Amniotic epithelial cell (primary cell): ENCODE measurements around the gene DDX3X.
A peak's percentile ranks its signal among the peaks of the same experiment; 100 is the strongest.
"Not testable (repeated sequence)": the region's sequence is repeated elsewhere in the genome, so short reads cannot be mapped to it uniquely, and the experiment has no call there.

ENCODE experiments used
- DNase-seq: peaks from one replicate; pipeline ENCODE4 v3.0.0-alpha.2; 2010; ENCODE audit warnings: low read depth

DDX3X gene

DNA sequence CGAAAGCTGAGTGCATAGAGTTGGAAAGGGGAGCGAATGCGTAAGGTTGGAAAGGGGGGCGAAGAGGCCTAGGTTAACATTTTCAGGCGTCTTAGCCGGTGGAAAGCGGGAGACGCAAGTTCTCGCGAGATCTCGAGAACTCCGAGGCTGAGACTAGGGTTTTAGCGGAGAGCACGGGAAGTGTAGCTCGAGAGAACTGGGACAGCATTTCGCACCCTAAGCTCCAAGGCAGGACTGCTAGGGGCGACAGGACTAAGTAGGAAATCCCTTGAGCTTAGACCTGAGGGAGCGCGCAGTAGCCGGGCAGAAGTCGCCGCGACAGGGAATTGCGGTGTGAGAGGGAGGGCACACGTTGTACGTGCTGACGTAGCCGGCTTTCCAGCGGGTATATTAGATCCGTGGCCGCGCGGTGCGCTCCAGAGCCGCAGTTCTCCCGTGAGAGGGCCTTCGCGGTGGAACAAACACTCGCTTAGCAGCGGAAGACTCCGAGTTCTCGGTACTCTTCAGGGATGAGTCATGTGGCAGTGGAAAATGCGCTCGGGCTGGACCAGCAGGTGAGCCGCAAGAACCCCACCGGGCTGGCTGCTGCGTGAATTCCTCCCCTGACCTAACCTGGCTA lies at the start of gene DDX3X:
TSS of gene DDX3X (plus strand) at position 419 of the 619 bp plus-strand sequence. CDS start at position 510, 91 bp downstream.
- peak; percentile 78 for DNase-seq

GRCh38 chrX:41285928-41286327 lies 48.0 kb upstream of the DDX3X start:
- DNase-seq = not testable (repeated sequence)

GRCh38 chrX:41288641-41289040 lies 45.3 kb upstream of the DDX3X start:
- DNase-seq = no peak

DNA sequence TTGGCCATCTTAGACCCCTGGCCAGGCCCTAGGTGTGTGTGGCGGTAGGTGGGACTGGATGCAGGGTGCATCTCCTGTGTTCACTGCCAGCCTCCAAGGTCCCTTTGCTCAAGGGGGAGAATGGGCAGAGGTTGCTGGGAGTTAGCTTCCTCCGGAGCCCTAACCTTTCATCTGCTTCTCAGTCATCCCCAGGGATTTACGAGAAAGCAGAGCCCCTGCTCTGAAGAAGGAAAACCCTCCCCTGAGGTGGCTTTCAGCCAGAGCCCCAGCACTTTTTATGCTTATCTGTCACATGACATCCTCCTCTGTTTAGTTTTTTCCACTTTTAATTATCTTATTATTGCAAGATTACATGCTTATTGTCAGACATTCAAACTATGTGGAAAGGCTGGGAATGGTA lies 44.9 kb upstream of the DDX3X start:
- DNase-seq = no peak

DNA sequence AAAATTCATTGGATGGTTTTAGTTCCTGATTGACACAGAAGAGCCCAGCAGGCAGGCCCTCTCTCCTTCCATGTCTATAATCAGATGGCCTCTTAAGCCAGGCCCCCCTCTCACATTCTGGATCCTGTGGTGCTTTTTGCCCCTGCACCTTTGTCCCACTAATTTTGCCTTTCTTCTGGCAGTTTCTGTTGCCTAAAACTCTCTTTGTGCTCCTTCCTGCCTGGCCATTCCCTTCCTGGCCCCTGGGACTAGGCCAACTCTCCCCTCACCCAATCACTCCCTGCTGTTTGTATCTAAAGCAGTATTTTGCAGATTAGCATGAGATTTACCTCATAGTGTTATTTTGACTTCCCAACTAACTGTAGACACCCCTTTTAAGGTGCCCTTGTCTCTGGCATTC lies 42.7 kb upstream of the DDX3X start:
- DNase-seq = no peak

DNA sequence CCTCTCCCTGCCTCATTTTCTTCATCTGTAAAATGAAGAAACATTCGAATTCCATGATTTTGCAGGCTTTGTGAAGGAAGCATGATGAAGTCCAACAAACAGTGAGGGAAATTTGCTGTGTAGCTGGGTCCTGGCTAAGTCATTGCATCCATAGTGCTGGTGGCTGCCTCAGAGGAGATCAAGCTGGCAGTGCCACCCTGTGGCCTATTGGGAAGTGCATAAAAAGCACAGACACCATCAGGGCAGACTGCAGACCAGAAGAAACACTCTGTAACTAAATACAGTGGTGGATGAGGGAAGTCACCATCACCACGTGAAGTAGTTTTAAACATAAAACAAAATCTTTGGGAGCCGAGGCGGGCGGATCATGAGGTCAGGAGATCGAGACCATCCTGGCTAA lies 40.7 kb upstream of the DDX3X start:
- DNase-seq = no peak

GRCh38 chrX:41300758-41301437 lies 33.1 kb upstream of the DDX3X start:
- peak; percentile 54 for DNase-seq

DNA sequence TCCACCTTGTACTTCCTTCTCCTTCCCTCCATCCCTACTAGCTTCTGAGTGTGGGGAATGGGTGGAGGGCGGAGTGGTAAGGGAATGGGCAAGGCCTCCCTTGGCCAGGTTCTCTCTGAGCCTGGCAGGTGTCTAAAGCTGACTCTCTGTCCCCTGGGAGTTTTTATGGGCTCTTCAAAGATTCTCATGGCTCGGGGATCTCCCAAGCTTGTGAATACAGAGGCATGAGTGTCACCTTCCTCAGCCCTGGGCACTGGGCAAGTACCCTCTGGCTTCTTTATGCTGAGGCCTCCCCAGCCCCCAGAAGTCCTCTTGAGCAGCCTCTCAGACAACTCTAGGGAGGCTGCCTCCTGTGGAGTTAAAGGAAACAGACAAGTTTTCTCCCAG lies 32.5 kb upstream of the DDX3X start:
- DNase-seq = no peak

DNA sequence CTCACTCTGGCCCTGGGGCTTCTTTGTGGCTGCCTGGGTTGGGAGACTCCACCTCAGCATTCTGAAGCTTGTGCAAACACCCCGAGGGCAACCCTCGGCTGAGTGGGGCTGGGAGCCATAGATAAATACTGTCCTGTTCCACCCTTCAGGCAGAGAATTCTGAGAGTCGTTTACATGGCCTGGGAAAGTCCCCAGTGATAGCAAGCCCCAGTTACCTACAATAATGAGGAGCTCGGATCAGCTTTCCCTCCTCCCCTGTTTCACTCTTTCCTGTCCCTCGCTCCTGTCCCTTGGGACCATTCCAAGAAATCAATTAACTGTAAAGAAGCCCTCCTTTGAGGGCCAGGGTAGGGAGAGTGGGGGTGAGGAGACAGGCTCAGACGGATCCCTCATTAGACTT lies 31.6 kb upstream of the DDX3X start:
- no peak for DNase-seq

DNA sequence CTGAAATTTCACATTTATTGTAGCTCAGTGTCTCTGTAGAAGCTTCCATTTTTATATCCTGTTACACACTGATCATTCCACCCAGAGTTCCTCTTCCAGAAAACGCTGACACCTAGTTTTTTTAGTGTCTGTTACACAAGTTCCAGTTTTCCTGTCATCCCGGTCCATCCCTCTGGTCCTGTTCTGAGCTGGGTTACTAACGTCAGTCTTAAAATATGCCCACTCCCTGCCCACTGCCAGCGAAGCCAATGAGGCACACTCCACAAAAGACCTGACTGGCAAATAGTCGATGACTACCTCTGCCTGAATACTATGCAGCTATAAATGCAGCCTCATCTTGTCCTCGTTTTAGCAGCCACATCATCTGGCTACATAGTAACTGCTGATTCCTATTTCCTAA lies 30.9 kb upstream of the DDX3X start:
- DNase-seq = no peak

GRCh38 chrX:41304178-41304577 lies 29.8 kb upstream of the DDX3X start:
- DNase-seq = no peak

GRCh38 chrX:41308884-41309647 lies 24.9 kb upstream of the DDX3X start:
- no peak for DNase-seq

DNA sequence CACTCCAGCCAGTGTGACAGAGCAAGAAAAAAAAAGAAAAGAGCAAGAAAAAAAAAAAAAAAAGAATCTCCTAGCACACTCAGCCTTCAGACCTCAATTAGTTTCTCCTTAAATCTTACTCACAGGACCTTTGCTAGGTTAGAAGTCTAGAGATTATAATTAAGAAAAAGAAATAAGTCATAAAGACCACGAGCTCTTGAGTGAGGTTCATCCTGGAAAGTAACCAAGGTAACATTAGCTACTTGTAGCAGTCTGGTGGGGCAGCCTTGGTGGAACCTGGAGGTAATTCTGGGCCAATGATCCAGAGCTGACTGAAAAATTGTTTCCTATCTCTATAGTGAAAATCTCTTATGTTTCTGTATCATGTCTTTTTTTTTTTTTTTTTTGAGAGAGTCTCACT lies 21.2 kb upstream of the DDX3X start:
- no peak for DNase-seq

DNA sequence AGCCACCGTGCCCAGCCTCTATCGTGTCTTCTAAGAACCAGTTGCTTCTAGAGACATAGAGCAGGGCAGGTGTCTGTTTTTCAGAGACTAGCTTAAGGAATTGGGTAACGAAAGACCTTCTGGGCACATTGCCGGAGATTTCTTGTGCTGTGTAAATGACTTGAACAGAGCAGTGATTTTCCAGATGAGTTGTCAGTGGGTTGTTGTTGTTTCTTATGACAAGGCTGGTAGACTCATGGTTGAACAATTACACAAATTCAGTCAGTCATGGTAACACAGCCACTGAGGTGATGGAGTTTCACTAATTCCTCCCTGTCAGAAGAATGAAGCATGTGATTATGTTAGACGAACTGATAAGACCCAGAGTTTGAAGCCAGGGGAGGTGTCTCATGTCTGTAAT lies 20.5 kb upstream of the DDX3X start:
- peak; percentile 96 for DNase-seq

DNA sequence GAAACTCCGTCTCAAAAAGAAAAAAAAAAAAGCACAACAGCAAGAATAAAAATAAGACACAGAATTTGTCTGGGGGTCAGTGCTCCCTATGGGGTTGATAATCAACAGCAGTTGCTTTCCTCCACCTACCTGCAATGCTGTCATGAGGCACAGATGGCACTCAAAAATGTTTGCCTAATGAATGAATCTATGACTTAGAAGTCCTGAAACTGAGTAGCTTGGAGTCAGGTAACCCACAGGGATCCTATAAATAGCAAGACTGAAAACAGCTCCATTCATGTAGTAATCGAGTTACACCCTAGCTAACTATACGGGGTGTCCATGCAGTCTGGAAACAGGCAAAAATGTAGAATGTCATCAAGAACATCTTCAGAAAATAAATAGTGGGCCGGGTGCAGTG lies 19.8 kb upstream of the DDX3X start:
- DNase-seq = no peak

- no peak for DNase-seq
These were observed 19.1 kb upstream of the DDX3X start for GRCh38 chrX:41314881-41315280.

DNA sequence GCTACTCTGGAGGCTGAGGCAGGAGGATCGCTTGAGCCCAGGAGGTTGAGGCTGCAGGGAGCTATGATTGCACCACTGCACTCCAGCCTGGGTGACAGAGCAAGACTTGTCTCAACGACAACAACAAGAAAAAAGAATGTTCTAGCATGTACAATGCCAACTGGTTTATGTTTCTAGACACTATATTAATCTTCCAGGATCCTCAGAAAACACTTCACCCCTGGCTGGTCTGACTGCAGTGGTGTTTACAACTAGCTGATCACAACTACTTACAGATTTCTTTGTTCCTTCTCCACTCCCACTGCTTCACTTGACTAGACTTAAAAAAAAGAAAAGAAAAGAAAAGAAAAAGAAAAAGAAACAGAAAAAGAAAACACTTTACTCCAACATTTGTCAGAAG lies 17.7 kb upstream of the DDX3X start:
- not testable (repeated sequence) for DNase-seq

GRCh38 chrX:41317477-41318208 lies 16.3 kb upstream of the DDX3X start:
- DNase-seq = peak; percentile 47

DNA sequence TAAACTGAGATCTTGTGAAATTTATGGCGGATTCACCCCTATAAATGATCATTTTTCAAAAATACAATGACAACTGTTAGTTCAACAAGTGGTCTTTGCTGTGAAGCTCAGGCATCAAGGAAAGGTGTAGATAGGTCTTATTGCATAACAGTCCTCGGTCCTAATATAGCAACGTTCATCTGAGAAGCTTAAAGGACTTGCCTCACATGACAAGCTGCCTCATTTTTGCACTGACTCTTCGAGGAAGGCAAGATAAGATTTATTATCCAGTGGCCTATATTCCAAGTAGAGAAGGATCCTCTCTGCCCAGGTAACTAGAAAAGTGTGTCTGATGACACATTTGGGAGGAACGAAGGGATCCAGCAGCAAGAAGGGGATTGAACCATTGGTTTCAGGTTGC lies 13.6 kb upstream of the DDX3X start:
- DNase-seq = no peak

GRCh38 chrX:41322821-41323603 lies 10.9 kb upstream of the DDX3X start:
- DNase-seq = no peak

DNA sequence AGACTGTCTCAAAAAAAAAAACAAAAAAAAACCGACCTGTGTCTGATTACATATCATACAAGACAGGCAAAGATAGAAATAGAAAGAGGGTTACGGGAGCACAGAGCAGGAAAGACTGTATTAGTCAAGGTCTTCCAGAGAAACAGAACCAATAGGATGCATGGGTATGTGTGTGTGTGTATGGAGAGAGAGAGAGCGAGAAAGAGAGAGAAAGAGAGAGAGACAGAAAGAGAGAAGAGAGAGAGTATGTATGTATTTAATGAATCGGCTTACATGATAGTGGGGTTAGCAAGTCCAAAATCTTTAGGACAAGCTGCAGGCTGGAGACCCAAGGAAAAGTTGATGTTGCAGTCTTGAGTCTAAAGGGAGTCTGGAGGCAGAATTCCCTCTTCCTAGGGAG lies 7.5 kb upstream of the DDX3X start:
- no peak for DNase-seq

- no peak for DNase-seq
These were observed 6.6 kb upstream of the DDX3X start for GRCh38 chrX:41327341-41327740.
